OCI-LY7 (cell line): ENCODE results near the gene NXPH1.

ENCODE experiments used
- EZH2phosphoT487 ChIP-seq: fragments of 200-600 bp; sonication (generic); IDR thresholded peaks from 2 replicates; pipeline ENCODE4 v1.6.1; 2018; ENCODE audit warnings: low read depth, borderline replicate concordance, mild to moderate bottlenecking, mixed run types, antibody characterized with exemption, low read length, moderate library complexity, mixed read lengths
- TF ChIP-seq, protein P1 (sequence below): fragments of 200-600 bp; sonication (generic); conservative IDR thresholded peaks from 2 replicates; pipeline ENCODE4 v1.5.1; 2014; ENCODE audit warnings: mild to moderate bottlenecking, antibody characterized with exemption, low read length, moderate library complexity, mixed read lengths

- TF ChIP-seq, protein P1, sequence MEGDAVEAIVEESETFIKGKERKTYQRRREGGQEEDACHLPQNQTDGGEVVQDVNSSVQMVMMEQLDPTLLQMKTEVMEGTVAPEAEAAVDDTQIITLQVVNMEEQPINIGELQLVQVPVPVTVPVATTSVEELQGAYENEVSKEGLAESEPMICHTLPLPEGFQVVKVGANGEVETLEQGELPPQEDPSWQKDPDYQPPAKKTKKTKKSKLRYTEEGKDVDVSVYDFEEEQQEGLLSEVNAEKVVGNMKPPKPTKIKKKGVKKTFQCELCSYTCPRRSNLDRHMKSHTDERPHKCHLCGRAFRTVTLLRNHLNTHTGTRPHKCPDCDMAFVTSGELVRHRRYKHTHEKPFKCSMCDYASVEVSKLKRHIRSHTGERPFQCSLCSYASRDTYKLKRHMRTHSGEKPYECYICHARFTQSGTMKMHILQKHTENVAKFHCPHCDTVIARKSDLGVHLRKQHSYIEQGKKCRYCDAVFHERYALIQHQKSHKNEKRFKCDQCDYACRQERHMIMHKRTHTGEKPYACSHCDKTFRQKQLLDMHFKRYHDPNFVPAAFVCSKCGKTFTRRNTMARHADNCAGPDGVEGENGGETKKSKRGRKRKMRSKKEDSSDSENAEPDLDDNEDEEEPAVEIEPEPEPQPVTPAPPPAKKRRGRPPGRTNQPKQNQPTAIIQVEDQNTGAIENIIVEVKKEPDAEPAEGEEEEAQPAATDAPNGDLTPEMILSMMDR, result no peak
- no peak for TF ChIP-seq EZH2phosphoT487
Observed at GRCh38 chr7:8620169-8620568, 186.8 kb downstream of the NXPH1 start.
